ENCODE data around the gene CGREF1. TPM values are rescaled to one million over a fixed set of nuclear protein-coding genes. Genes with fewer than 3 reads are reported as not detected.

Gene CGREF1
- total RNA-seq, 3 donors from 2014 or later, result 0.41 to 1.9 (median 1.5) TPM

GRCh38 chr2:27143285-27143684 lies 24.4 kb upstream of the CGREF1 start:
- no peaks in the 10 kb centered on the region for H3K36me3 ChIP-seq (ENCODE audit: low read depth)
- no peaks in the 10 kb centered on the region for H3K9me3 ChIP-seq
- DNase-seq (no peak), ATAC-seq (no peak)
- no peaks in the 10 kb centered on the region for H3K4me1 ChIP-seq (ENCODE audit: low read depth)
- no peak overlapping the region for H3K4me3 ChIP-seq
- no peak for TF ChIP-seq CTCF (IDR thresholded peaks at IDR 0.05)
- intact Hi-C loops (cut with DNase I, micrococcal nuclease), result no loop called here

- no peak for TF ChIP-seq CTCF (IDR thresholded peaks at IDR 0.05)
- H3K4me1 ChIP-seq (ENCODE audit: low read depth), result no peaks in the 10 kb centered on the region
- DNase-seq, result no peak
- no peaks in the 10 kb centered on the region for H3K9me3 ChIP-seq
- ATAC-seq, result no peak
- intact Hi-C loops (cut with DNase I, micrococcal nuclease), result no loop called here
- no peaks in the 10 kb centered on the region for H3K36me3 ChIP-seq (ENCODE audit: low read depth)
- H3K4me3 ChIP-seq, result no peak within 1 kb of the TSS
Observed at GRCh38 chr2:27139310-27139709, 20.4 kb upstream of the CGREF1 start, which contains the start of gene PRR30. TSS of gene PRR30 (minus strand) at chr2:27139410. CDS start at chr2:27138329, 1,081 bp downstream.

- intact Hi-C loops (cut with DNase I, micrococcal nuclease), result no loop called here
- H3K9me3 ChIP-seq, result no peaks in the 10 kb centered on the region
- TF ChIP-seq CTCF (IDR thresholded peaks at IDR 0.05), result no peak
- H3K36me3 ChIP-seq (ENCODE audit: low read depth), result no peaks in the 10 kb centered on the region
- ATAC-seq (no peak), DNase-seq (no peak)
- H3K4me1 ChIP-seq (ENCODE audit: low read depth), result peaks cover 5% of the 10 kb centered on the region
- no peak overlapping the region for H3K4me3 ChIP-seq
Observed at GRCh38 chr2:27138111-27138510, 19.2 kb upstream of the CGREF1 start.

- DNase-seq, result no peak
- Histone ChIP-seq H3K4me3 (no peak overlapping the region), H3K36me3 (ENCODE audit: low read depth) (no peaks in the 10 kb centered on the region), H3K9me3 (no peaks in the 10 kb centered on the region), H3K4me1 (ENCODE audit: low read depth) (peaks cover 9% of the 10 kb centered on the region)
- no peak for TF ChIP-seq CTCF (IDR thresholded peaks at IDR 0.05)
- intact Hi-C loops (cut with DNase I, micrococcal nuclease), result no loop called here
- ATAC-seq, result no peak
Observed at GRCh38 chr2:27137322-27137935, 18.5 kb upstream of the CGREF1 start.

GRCh38 chr2:27136751-27137150 lies 17.8 kb upstream of the CGREF1 start:
- H3K4me1 ChIP-seq (ENCODE audit: low read depth), result peaks cover 9% of the 10 kb centered on the region
- H3K36me3 ChIP-seq (ENCODE audit: low read depth), result no peaks in the 10 kb centered on the region
- H3K9me3 ChIP-seq, result no peaks in the 10 kb centered on the region
- DNase-seq, result no peak
- no peak overlapping the region for H3K4me3 ChIP-seq
- no peak for TF ChIP-seq CTCF (IDR thresholded peaks at IDR 0.05)
- ATAC-seq, result no peak
- intact Hi-C loops (cut with DNase I, micrococcal nuclease), result no loop called here
